ENCODE data around the gene TBC1D16.

TBC1D16 gene

GRCh38 chr17:79992649-79993389 lies 42.9 kb downstream of the TBC1D16 start:
- no peak overlapping the region for H2AFZ ChIP-seq (ENCODE audit: low read length, unreplicated experiment)
- H3K4me3 ChIP-seq (ENCODE audit: low read depth, low read length) = no peak overlapping the region

GRCh38 chr17:79991924-79992648 lies 43.6 kb downstream of the TBC1D16 start:
- peaks cover 4% of the 10 kb centered on the region for H3K79me2 ChIP-seq (ENCODE audit: control insufficient read depth, insufficient read depth, low read length, unreplicated experiment)
- no peaks in the 10 kb centered on the region for H3K27me3 ChIP-seq (ENCODE audit: insufficient read depth, low read length)
- H3K27ac ChIP-seq (ENCODE audit: low read depth, low read length) = no peak overlapping the region
- H3K4me3 ChIP-seq (ENCODE audit: low read depth, low read length) = peak overlapping the region; percentile 50
- no peak overlapping the region for H2AFZ ChIP-seq (ENCODE audit: low read length, unreplicated experiment)
- 0 out of 2 replicates have a peak, but pooled peaks cover 5% of the 10 kb centered on the region for H3K36me3 ChIP-seq (ENCODE audit: insufficient read depth, low read length)
- H3K4me1 ChIP-seq (ENCODE audit: control insufficient read depth, insufficient read depth, low read length, unreplicated experiment) = peaks cover 55% of the 10 kb centered on the region

More at GRCh38 chr17:79992649-79993389, 42.9 kb downstream of the TBC1D16 start:
- Histone ChIP-seq H3K36me3 (ENCODE audit: insufficient read depth, low read length) (0 out of 2 replicates have a peak, but pooled peaks cover 5% of the 10 kb centered on the region), H3K79me2 (ENCODE audit: control insufficient read depth, insufficient read depth, low read length, unreplicated experiment) (peaks cover 4% of the 10 kb centered on the region), H3K27ac (ENCODE audit: low read depth, low read length) (peak overlapping the region; percentile 42), H3K4me1 (ENCODE audit: control insufficient read depth, insufficient read depth, low read length, unreplicated experiment) (peaks cover 53% of the 10 kb centered on the region), H3K27me3 (ENCODE audit: insufficient read depth, low read length) (no peaks in the 10 kb centered on the region)

- Histone ChIP-seq H3K36me3 (ENCODE audit: insufficient read depth, low read length) (no peaks in the 10 kb centered on the region), H3K27me3 (ENCODE audit: insufficient read depth, low read length) (no peaks in the 10 kb centered on the region), H3K4me3 (ENCODE audit: low read depth, low read length) (peak overlapping the region; percentile 50; the same call in 1 of the 2 replicates), H2AFZ (ENCODE audit: low read length, unreplicated experiment) (no peak overlapping the region), H3K79me2 (ENCODE audit: control insufficient read depth, insufficient read depth, low read length, unreplicated experiment) (peaks cover 4% of the 10 kb centered on the region), H3K4me1 (ENCODE audit: control insufficient read depth, insufficient read depth, low read length, unreplicated experiment) (peaks cover 51% of the 10 kb centered on the region), H3K27ac (ENCODE audit: low read depth, low read length) (no peak overlapping the region)
Observed at GRCh38 chr17:79991140-79991923, 44.3 kb downstream of the TBC1D16 start.

- Histone ChIP-seq H2AFZ (ENCODE audit: low read length, unreplicated experiment) (no peak overlapping the region), H3K4me3 (ENCODE audit: low read depth, low read length) (no peak overlapping the region), H3K4me1 (ENCODE audit: control insufficient read depth, insufficient read depth, low read length, unreplicated experiment) (peaks cover 50% of the 10 kb centered on the region), H3K27ac (ENCODE audit: low read depth, low read length) (no peak overlapping the region), H3K79me2 (ENCODE audit: control insufficient read depth, insufficient read depth, low read length, unreplicated experiment) (peaks cover 4% of the 10 kb centered on the region), H3K27me3 (ENCODE audit: insufficient read depth, low read length) (no peaks in the 10 kb centered on the region), H3K36me3 (ENCODE audit: insufficient read depth, low read length) (no peaks in the 10 kb centered on the region)
Observed at GRCh38 chr17:79990704-79991103, 45.0 kb downstream of the TBC1D16 start.

GRCh38 chr17:79990051-79990592 lies 45.5 kb downstream of the TBC1D16 start:
- no peak overlapping the region for H2AFZ ChIP-seq (ENCODE audit: low read length, unreplicated experiment)
- no peak overlapping the region for H3K27ac ChIP-seq (ENCODE audit: low read depth, low read length)
- H3K4me3 ChIP-seq (ENCODE audit: low read depth, low read length) = no peak overlapping the region
- no peaks in the 10 kb centered on the region for H3K27me3 ChIP-seq (ENCODE audit: insufficient read depth, low read length)
- peaks cover 4% of the 10 kb centered on the region for H3K79me2 ChIP-seq (ENCODE audit: control insufficient read depth, insufficient read depth, low read length, unreplicated experiment)
- peaks cover 48% of the 10 kb centered on the region for H3K4me1 ChIP-seq (ENCODE audit: control insufficient read depth, insufficient read depth, low read length, unreplicated experiment)
- no peaks in the 10 kb centered on the region for H3K36me3 ChIP-seq (ENCODE audit: insufficient read depth, low read length)

GRCh38 chr17:79989106-79989835 lies 46.4 kb downstream of the TBC1D16 start:
- peak overlapping the region; percentile 71; the same call in 1 of the 2 replicates for H3K27ac ChIP-seq (ENCODE audit: low read depth, low read length)
- no peaks in the 10 kb centered on the region for H3K36me3 ChIP-seq (ENCODE audit: insufficient read depth, low read length)
- H3K4me3 ChIP-seq (ENCODE audit: low read depth, low read length) = no peak overlapping the region
- H2AFZ ChIP-seq (ENCODE audit: low read length, unreplicated experiment) = no peak overlapping the region
- H3K4me1 ChIP-seq (ENCODE audit: control insufficient read depth, insufficient read depth, low read length, unreplicated experiment) = peaks cover 48% of the 10 kb centered on the region
- H3K27me3 ChIP-seq (ENCODE audit: insufficient read depth, low read length) = no peaks in the 10 kb centered on the region
- peaks cover 4% of the 10 kb centered on the region for H3K79me2 ChIP-seq (ENCODE audit: control insufficient read depth, insufficient read depth, low read length, unreplicated experiment)

- Histone ChIP-seq H2AFZ (ENCODE audit: low read length, unreplicated experiment) (no peak overlapping the region), H3K27ac (ENCODE audit: low read depth, low read length) (peak overlapping the region; percentile 71), H3K27me3 (ENCODE audit: insufficient read depth, low read length) (no peaks in the 10 kb centered on the region), H3K4me1 (ENCODE audit: control insufficient read depth, insufficient read depth, low read length, unreplicated experiment) (peaks cover 42% of the 10 kb centered on the region), H3K79me2 (ENCODE audit: control insufficient read depth, insufficient read depth, low read length, unreplicated experiment) (peaks cover 4% of the 10 kb centered on the region), H3K36me3 (ENCODE audit: insufficient read depth, low read length) (no peaks in the 10 kb centered on the region), H3K4me3 (ENCODE audit: low read depth, low read length) (peak overlapping the region; percentile 59)
Observed at GRCh38 chr17:79988185-79988971, 47.3 kb downstream of the TBC1D16 start.

GRCh38 chr17:79987935-79988184 lies 47.8 kb downstream of the TBC1D16 start:
- peak overlapping the region; percentile 59 for H3K4me3 ChIP-seq (ENCODE audit: low read depth, low read length)
- peak overlapping the region; percentile 71 for H3K27ac ChIP-seq (ENCODE audit: low read depth, low read length)
- no peaks in the 10 kb centered on the region for H3K27me3 ChIP-seq (ENCODE audit: insufficient read depth, low read length)
- no peak overlapping the region for H2AFZ ChIP-seq (ENCODE audit: low read length, unreplicated experiment)
- no peaks in the 10 kb centered on the region for H3K36me3 ChIP-seq (ENCODE audit: insufficient read depth, low read length)
- H3K79me2 ChIP-seq (ENCODE audit: control insufficient read depth, insufficient read depth, low read length, unreplicated experiment) = no peaks in the 10 kb centered on the region
- peaks cover 39% of the 10 kb centered on the region for H3K4me1 ChIP-seq (ENCODE audit: control insufficient read depth, insufficient read depth, low read length, unreplicated experiment)

GRCh38 chr17:79987187-79987934 lies 48.3 kb downstream of the TBC1D16 start:
- no peaks in the 10 kb centered on the region for H3K27me3 ChIP-seq (ENCODE audit: insufficient read depth, low read length)
- no peak overlapping the region for H2AFZ ChIP-seq (ENCODE audit: low read length, unreplicated experiment)

More at GRCh38 chr17:79987187-79987934, 48.3 kb downstream of the TBC1D16 start:
- no peaks in the 10 kb centered on the region for H3K36me3 ChIP-seq (ENCODE audit: insufficient read depth, low read length)
- peaks cover 34% of the 10 kb centered on the region for H3K4me1 ChIP-seq (ENCODE audit: control insufficient read depth, insufficient read depth, low read length, unreplicated experiment)
- H3K79me2 ChIP-seq (ENCODE audit: control insufficient read depth, insufficient read depth, low read length, unreplicated experiment) = no peaks in the 10 kb centered on the region
- peak overlapping the region; percentile 71 for H3K27ac ChIP-seq (ENCODE audit: low read depth, low read length)
- H3K4me3 ChIP-seq (ENCODE audit: low read depth, low read length) = peak overlapping the region; percentile 59

Measured in ACC112 (cell line).